OCI-LY3 (cell line): ENCODE measurements around the gene AFF2.

Experiments used
- EZH2phosphoT487 ChIP-seq: fragments of 200-600 bp; shearing (Covaris generic); IDR thresholded peaks from 2 replicates; pipeline ENCODE4 v1.6.1; 2018; ENCODE audit warnings: antibody characterized with exemption, mixed run types, low read depth
- TF ChIP-seq, protein P1 (sequence below): fragments of 200-600, 300-600 bp; sonication (generic); IDR thresholded peaks from 2 replicates; pipeline ENCODE4 v1.5.1; 2014; ENCODE audit warnings: antibody characterized with exemption, low read length, low read depth

DNA sequence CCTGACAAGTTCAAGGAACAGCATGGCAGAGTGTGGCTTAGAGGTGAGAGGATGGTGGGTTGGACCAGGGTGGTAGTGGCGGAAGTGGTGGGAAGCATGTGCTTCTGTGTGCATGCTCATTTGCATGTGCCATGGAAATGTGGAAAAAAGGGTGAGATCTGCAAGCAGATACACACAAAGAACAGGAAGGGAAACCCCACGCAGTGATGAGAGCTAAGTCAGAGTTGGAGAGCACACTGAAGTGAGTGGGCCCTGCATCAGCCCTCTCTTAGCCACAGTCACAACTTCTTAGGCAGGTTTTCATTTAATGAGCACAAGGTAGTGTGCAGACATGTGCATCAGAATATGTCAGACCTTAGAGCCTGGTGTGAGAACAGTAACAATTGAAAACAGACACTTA lies 483.8 kb downstream of the AFF2 start:
- no peak for TF ChIP-seq EZH2phosphoT487
- TF ChIP-seq, protein P1, sequence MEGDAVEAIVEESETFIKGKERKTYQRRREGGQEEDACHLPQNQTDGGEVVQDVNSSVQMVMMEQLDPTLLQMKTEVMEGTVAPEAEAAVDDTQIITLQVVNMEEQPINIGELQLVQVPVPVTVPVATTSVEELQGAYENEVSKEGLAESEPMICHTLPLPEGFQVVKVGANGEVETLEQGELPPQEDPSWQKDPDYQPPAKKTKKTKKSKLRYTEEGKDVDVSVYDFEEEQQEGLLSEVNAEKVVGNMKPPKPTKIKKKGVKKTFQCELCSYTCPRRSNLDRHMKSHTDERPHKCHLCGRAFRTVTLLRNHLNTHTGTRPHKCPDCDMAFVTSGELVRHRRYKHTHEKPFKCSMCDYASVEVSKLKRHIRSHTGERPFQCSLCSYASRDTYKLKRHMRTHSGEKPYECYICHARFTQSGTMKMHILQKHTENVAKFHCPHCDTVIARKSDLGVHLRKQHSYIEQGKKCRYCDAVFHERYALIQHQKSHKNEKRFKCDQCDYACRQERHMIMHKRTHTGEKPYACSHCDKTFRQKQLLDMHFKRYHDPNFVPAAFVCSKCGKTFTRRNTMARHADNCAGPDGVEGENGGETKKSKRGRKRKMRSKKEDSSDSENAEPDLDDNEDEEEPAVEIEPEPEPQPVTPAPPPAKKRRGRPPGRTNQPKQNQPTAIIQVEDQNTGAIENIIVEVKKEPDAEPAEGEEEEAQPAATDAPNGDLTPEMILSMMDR = no peak
